ENCODE results near the gene ERC2. TPM values are rescaled to one million over a fixed set of nuclear protein-coding genes. Genes with fewer than 3 reads are reported as not detected.

The ERC2 gene
- total RNA-seq, 1 donor from 2014 or later, result 0.11 TPM

DNA sequence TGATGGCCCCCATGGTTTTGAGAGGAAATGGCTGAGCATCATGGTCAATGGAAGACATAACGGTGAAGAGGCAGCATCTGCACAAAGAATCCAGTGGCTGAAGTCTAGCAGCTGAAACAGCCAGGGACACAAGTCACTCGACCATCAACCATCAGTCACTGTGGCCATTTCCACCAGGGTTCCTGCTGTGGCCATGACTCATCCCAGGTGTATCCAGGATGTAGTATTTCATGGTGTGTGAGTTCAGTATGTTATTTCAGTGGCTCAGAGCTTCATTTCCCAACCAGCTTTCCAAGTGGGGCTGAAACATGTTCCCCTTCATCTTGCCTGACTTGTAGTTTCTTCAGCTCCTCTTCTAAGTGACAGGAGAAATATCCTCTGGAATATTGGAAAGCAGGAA is 933.4 kb downstream of the ERC2 start:
- no peak for TF ChIP-seq CTCF (IDR thresholded peaks at IDR 0.05)
- no peaks in the 10 kb centered on the region for H3K36me3 ChIP-seq
- intact Hi-C loops (cut with DNase I), result no loop called here
- no peak overlapping the region for H3K4me3 ChIP-seq
- DNase-seq (ENCODE audit: low spot score in 2 of 2), result no peak
- H3K27me3 ChIP-seq, result no peaks in the 10 kb centered on the region
- no peaks in the 10 kb centered on the region for H3K9me3 ChIP-seq
- no peaks in the 10 kb centered on the region for H3K4me1 ChIP-seq
- no peak overlapping the region for H3K27ac ChIP-seq

DNA sequence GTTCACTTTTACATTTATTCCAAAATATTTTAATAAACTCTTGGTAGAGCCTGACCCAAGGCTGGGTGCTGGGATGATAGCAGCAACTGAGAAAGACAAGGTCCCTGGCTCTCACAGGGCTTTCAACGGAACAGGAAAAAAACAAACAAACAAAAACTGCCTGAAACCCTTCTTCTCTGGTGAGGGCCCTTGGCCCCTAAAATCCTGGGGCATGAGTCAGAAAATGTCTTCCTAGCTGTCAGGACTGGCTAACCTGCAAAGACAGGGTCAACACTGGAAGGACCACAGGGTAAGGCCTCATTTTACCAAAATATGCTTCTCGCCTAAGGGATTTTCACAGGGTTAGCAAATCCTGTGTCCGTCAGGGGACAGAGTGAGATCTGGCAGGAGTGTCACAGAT is 935.5 kb downstream of the ERC2 start:
- Histone ChIP-seq H3K4me1 (no peaks in the 10 kb centered on the region), H3K27ac (no peak overlapping the region), H3K9me3 (no peaks in the 10 kb centered on the region), H3K36me3 (no peaks in the 10 kb centered on the region), H3K4me3 (no peak overlapping the region), H3K27me3 (no peaks in the 10 kb centered on the region)
- TF ChIP-seq CTCF (IDR thresholded peaks at IDR 0.05), result no peak
- DNase-seq (ENCODE audit: low spot score in 2 of 2), result peak in 1 of 2 donors; percentile 9
- intact Hi-C loops (cut with DNase I), result no loop called here

GRCh38 chr3:55531321-55531720 is 936.9 kb downstream of the ERC2 start:
- H3K36me3 ChIP-seq, result no peaks in the 10 kb centered on the region
- H3K4me3 ChIP-seq, result no peak overlapping the region
- H3K4me1 ChIP-seq, result no peaks in the 10 kb centered on the region
- H3K27me3 ChIP-seq, result no peaks in the 10 kb centered on the region
- no peaks in the 10 kb centered on the region for H3K9me3 ChIP-seq
- H3K27ac ChIP-seq, result no peak overlapping the region
- no peak for TF ChIP-seq CTCF (IDR thresholded peaks at IDR 0.05)
- peak in 1 of 2 donors; percentile 16 for DNase-seq (ENCODE audit: low spot score in 2 of 2)
- intact Hi-C loops (cut with DNase I), result no loop called here

DNA sequence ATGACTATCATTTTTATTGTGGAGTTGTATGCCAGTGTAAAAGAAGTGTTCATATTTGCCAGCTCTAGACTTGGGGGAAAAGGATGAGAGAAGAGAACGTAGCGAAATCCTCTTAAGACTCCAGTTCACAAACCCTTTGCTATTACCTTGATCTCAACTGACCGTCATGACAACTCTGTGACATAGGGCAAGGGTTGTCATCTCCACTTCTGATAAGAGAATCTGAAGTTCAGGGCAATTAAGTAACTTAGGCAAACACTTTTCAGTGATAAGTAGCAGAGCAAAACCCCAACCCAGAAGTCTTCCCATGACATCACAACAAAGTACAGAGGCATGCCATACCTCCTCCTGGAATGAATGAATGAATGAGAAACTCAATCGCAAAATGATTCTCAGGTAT is 940.9 kb downstream of the ERC2 start:
- Histone ChIP-seq H3K36me3 (no peaks in the 10 kb centered on the region), H3K27me3 (no peaks in the 10 kb centered on the region), H3K9me3 (no peaks in the 10 kb centered on the region), H3K27ac (no peak overlapping the region), H3K4me1 (no peaks in the 10 kb centered on the region), H3K4me3 (no peak overlapping the region)
- no peak for TF ChIP-seq CTCF (IDR thresholded peaks at IDR 0.05)
- DNase-seq (ENCODE audit: low spot score in 2 of 2), result peak in 1 of 2 donors; percentile 5
- intact Hi-C loops (cut with DNase I), result no loop called here

DNA sequence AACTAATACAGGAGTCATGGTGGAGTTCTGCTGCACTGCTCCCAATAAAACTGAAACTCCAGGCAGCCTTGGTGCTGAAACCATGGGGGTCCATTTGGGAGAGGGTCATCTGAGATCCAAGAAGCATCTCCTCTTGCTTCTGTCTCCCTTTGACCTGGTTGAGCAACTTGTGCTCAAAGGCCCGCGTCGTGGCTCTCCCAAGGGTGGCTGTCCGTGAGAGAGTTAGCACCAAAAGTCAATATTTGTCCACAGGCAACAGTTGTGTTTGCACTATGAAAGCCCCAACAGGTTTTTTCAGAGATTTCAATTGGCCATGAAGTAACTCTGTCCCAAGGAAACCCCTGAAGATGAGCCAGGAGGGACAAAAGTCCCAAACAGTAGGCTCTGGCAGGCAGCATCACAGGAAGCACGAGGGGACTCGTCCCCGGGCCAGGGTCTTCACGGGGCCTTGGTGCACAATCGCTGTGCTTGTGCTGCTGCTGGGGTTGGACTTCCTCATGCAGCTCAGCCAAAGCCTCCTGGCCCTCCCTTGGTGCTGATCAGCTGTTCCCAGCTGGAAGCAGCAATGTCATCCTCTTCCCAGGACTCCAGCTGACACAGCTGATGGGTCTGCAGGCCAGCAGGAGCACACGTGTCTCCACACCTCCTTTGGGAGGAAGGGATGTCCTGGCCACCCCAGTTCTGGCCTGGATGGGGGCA is 941.8 kb downstream of the ERC2 start:
- Histone ChIP-seq H3K9me3 (no peaks in the 10 kb centered on the region), H3K4me1 (no peaks in the 10 kb centered on the region), H3K4me3 (no peak overlapping the region), H3K27me3 (no peaks in the 10 kb centered on the region), H3K27ac (no peak overlapping the region), H3K36me3 (no peaks in the 10 kb centered on the region)
- TF ChIP-seq CTCF (IDR thresholded peaks at IDR 0.05), result no peak
- DNase-seq (ENCODE audit: low spot score in 2 of 2), result no peak
- intact Hi-C loops (cut with DNase I), result no loop called here

- Histone ChIP-seq H3K36me3 (no peaks in the 10 kb centered on the region), H3K27ac (no peak overlapping the region), H3K4me3 (no peak overlapping the region), H3K4me1 (no peaks in the 10 kb centered on the region), H3K9me3 (no peaks in the 10 kb centered on the region), H3K27me3 (no peaks in the 10 kb centered on the region)
- TF ChIP-seq CTCF (IDR thresholded peaks at IDR 0.05), result no peak
- no peak for DNase-seq (ENCODE audit: low spot score in 2 of 2)
- intact Hi-C loops (cut with DNase I), result no loop called here
Observed at GRCh38 chr3:55525436-55525835, 942.8 kb downstream of the ERC2 start.
